ENCODE results near the gene FTH1.
"Not testable (repeated sequence)": the region's sequence is repeated elsewhere in the genome, so short reads cannot be mapped to it uniquely, and the experiment has no call there.

FTH1 gene

GRCh38 chr11:61978703-61979661, 11.5 kb upstream of the FTH1 start:
- no peak for DNase-seq

- DNase-seq, result no peak
Observed at GRCh38 chr11:61976813-61977475, 9.5 kb upstream of the FTH1 start.

- DNase-seq, result no peak
Observed at GRCh38 chr11:61976420-61976800, 9.0 kb upstream of the FTH1 start.

GRCh38 chr11:61975638-61976419, 8.4 kb upstream of the FTH1 start:
- DNase-seq, result no peak

- DNase-seq, result no peak
Observed at GRCh38 chr11:61974766-61975631, 7.6 kb upstream of the FTH1 start.

GRCh38 chr11:61973476-61974162, 6.2 kb upstream of the FTH1 start:
- DNase-seq, result peak; percentile 58

- peak; percentile 71 for DNase-seq
Observed at GRCh38 chr11:61972672-61973475, 5.4 kb upstream of the FTH1 start.

- DNase-seq, result peak; percentile 63
Observed at GRCh38 chr11:61972112-61972671, 4.8 kb upstream of the FTH1 start.

- peak; percentile 99 for DNase-seq
Observed at GRCh38 chr11:61971248-61972111, 4.0 kb upstream of the FTH1 start.

- no peak for DNase-seq
Observed at GRCh38 chr11:61969838-61970662, 2.6 kb upstream of the FTH1 start.

GRCh38 chr11:61969391-61969758, 1.9 kb upstream of the FTH1 start:
- no peak for DNase-seq

GRCh38 chr11:61968758-61969390, 1.4 kb upstream of the FTH1 start:
- no peak for DNase-seq

- no peak for DNase-seq
Observed at GRCh38 chr11:61967924-61968757, 707 bp upstream of the FTH1 start.

GRCh38 chr11:61966734-61967115, 709 bp downstream of the FTH1 start:
- no peak for DNase-seq

- not testable (repeated sequence) for DNase-seq
Observed at GRCh38 chr11:61964666-61965271, 2.7 kb downstream of the FTH1 start.

GRCh38 chr11:61964058-61964665, 3.3 kb downstream of the FTH1 start:
- no peak for DNase-seq

Data from islet precursor cell (in vitro differentiated cells).